Right ventricle myocardium inferior (tissue), 1 donor: Measurements from ENCODE around the gene SQOR. TPM values are rescaled to one million over a fixed set of nuclear protein-coding genes. Genes with fewer than 3 reads are reported as not detected.
"Not testable (repeated sequence)": the region's sequence is repeated elsewhere in the genome, so short reads cannot be mapped to it uniquely, and the experiment has no call there.

Experiments
- ATAC-seq: fragments of 200-7000 bp; cut with Tn5 transposase; one replicate; pipeline ENCODE4 v1.9.1; 2020; ENCODE audit warnings: mild to moderate bottlenecking, moderate library complexity
- DNase-seq: peaks from one replicate; pipeline ENCODE4 v3.0.0; 2021; ENCODE audit errors: missing footprints
- intact Hi-C: fragments of 100-400 bp; cut with DNase I; formaldehyde crosslinking; loops from one replicate; pipeline ENCODE4 v1.11.0; 2022
- total RNA-seq: library from RNA; stranded (reverse); fragmentation: NEBNext Ultra II Directional; extraction: Animal tissue kit (Norgen Biotek cat#: 25700); gene quantifications from one replicate; pipeline ENCODE4 v1.2.1, GENCODE V29; 2021
- donor health status: DM: no; HTN: yes; CAD: no; lungs with severe emphysema.

The SQOR gene
- total RNA-seq, 1 donor from 2014 or later = 21.5 TPM

DNA sequence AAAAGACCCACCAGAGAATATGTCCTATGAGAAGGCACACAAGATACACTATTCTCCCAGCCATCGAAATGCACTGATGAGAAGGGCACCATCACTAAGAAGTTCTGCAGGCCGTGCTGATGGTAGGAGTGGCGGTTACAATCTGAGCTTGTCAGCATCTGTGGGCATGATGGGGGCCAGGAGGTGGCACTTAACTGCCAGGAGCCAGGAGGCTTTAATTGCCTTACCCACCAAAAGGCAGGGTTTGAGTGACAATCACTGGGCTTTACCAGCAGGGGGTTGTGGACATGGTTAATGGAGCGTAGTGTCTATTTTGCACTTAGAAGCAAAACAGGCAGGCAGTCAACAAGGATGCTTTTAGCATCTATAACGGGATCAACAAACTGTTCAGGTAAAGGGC, 16.0 kb upstream of the SQOR start:
- no peak for ATAC-seq
- intact Hi-C loops = no loop called here
- no peak for DNase-seq

DNA sequence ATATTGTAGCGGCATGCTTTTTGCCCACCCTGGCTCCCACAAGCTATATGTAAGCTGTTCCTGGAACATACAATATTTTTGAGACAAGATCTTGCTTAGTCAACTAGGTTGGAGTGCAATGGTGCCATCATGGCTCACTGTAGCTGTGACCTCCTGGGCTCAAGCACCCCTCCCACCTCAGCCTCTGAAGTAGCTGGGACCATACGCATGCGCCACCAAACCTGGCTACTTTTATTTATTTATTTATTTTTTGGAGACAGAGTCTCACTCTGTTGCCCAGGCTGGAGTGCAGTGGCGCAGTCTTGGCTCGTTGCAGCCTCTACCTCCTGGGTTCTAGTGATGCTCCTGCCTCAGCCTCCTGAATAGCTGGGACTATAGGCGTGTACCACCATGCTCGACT, 6.7 kb upstream of the SQOR start:
- ATAC-seq (no peak), DNase-seq (no peak)
- intact Hi-C loops = no loop called here

- ATAC-seq (no peak), DNase-seq (no peak)
- intact Hi-C loops = no loop called here
Observed at GRCh38 chr15:45630917-45631691, 3.7 kb upstream of the SQOR start.

- no peak for ATAC-seq
- DNase-seq = no peak
- intact Hi-C loops = no loop called here
Observed at GRCh38 chr15:45631776-45632175, 3.1 kb upstream of the SQOR start.

GRCh38 chr15:45635191-45635638, 386 bp downstream of the SQOR start:
- ATAC-seq (peak; percentile 60), DNase-seq (peak; percentile 88)
- intact Hi-C loops = no loop called here

- DNase-seq (no peak), ATAC-seq (no peak)
- intact Hi-C loops = no loop called here
Observed at GRCh38 chr15:45635763-45636292, 999 bp downstream of the SQOR start.

DNA sequence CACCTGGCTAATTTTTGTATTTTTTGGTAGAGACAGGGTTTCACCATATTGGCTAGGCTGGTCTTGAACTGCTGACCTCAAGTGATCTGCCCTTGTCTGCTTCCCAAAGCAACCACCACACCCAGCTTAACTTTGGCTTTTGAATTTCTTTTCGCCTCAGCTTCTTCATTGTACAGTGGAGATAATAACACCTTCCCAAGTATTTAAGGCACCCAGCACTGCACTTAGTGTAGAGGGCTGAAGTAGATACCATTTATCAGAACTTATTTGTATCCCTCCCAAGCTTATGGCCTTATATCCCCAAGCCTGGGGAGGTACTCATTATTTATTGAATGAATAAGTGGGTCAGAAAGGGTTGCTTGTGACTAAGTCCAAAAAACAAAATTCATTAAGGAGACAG, 2.3 kb downstream of the SQOR start:
- intact Hi-C loops = no loop called here
- ATAC-seq (no peak), DNase-seq (no peak)

GRCh38 chr15:45637552-45638033, 2.8 kb downstream of the SQOR start:
- no peak for DNase-seq
- intact Hi-C loops = no loop called here
- ATAC-seq = peak; percentile 8

- no peak for DNase-seq
- no peak for ATAC-seq
- intact Hi-C loops = no loop called here
Observed at GRCh38 chr15:45640616-45641015, 5.8 kb downstream of the SQOR start.

- intact Hi-C loops = no loop called here
- peak; percentile 40 for ATAC-seq
Observed at GRCh38 chr15:45641374-45641781, 6.5 kb downstream of the SQOR start.

DNA sequence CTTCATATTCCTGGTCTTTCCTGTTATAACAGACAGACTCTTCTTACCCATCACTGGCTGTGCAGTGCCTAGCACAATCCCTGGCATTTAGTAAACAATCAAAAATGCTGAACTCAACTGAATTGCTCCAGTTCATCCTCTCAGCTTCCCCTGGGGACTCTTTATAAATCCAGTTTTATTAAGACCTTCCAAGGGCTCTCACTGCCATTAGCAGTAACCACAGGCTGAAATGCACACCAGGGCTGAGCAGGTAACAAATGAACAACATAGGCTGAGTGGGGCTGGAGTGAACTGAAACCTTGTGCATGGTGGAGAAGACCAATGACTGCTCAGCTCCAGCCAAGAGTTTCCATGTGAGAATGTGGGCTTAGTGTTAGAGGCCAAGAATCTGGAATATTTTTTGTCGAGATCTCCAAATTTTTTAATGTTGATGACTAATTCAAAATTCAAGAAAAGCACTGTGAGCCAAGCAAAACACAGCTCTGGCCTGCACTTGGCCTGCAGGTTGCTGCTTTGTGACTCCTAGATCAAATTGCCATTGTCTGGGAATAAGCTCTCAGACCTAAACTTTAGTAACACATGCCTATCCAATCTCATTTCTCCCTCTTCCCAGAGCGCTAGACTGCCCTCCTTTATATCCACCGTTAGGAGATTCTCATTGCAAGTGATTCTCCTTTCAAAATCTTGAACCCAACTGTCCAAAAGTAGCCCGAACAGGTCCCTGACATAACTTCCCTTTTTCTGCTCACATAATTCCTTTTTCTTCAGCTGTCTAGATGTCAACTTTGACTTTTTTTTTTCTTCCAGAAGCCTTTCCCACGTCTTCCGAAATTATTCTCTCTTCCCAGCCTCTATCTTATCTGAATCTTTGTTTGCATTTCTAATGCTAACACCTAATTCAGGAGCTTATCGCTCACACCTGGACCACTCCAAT, 7.4 kb downstream of the SQOR start:
- ATAC-seq = peak; percentile 25
- intact Hi-C loops = no loop called here
- no peak for DNase-seq

More at GRCh38 chr15:45641374-45641781, 6.5 kb downstream of the SQOR start:
- no peak for DNase-seq

- no peak for ATAC-seq
- no peak for DNase-seq
- intact Hi-C loops = no loop called here
Observed at GRCh38 chr15:45644437-45644836, 9.6 kb downstream of the SQOR start.

- DNase-seq (no peak), ATAC-seq (peak; percentile 32)
- intact Hi-C loops = no loop called here
Observed at GRCh38 chr15:45645026-45645980, 10.5 kb downstream of the SQOR start.

DNA sequence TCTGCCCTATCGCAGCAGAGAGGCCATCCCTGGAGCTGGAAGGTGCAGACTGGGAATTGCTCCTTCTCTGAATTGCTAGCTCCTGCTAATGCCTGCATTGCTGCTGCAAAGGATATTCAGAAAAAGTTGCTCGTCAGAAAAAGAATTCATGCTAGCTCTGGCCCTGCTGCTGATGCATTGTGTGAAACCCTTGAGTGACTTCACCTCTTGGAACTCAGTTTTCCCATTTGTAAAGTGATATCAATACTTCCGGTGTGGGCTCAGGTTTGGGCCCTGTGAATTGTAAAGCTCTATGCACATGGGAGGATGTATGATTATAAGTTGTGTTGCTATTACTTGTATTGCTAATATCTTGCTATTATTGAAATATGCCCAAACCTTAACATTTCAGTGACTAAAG, 11.4 kb downstream of the SQOR start:
- ATAC-seq (no peak), DNase-seq (no peak)
- intact Hi-C loops = no loop called here

DNA sequence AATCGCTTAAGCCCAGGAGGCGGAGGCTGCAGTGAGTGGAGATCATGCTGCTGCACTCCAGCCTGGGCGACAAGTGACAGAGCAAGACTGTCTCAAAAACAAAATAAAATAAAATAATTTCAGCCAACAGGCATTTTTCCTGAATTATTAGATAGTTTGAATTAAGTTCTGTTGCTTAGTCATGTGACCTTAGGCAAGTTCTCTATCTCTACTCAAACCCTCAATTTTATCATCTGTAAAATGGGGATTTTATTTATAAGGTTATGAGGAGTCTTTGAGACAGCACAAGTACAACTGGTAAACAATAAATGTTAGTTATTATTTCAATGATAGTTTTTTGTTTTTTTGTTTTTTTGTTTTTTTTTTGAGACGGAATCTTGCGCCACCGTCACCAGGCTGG, 13.0 kb downstream of the SQOR start:
- no peak for DNase-seq
- intact Hi-C loops = no loop called here
- no peak for ATAC-seq

- intact Hi-C loops = no loop called here
- ATAC-seq (peak; percentile 65), DNase-seq (no peak)
Observed at GRCh38 chr15:45648521-45649200, 13.8 kb downstream of the SQOR start.

- ATAC-seq = peak; percentile 33
- intact Hi-C loops, DNase-seq: not testable (repeated sequence)
Observed at GRCh38 chr15:45650007-45650406, 15.2 kb downstream of the SQOR start.
